Measurements from ENCODE around the gene TAF7. TPM values are rescaled to one million over a fixed set of nuclear protein-coding genes. Genes with fewer than 3 reads are reported as not detected.

Gene TAF7
- polyA plus RNA-seq, 1 of the 3 experiments (the other 2 are of a cell fraction) = 30.6 TPM

DNA sequence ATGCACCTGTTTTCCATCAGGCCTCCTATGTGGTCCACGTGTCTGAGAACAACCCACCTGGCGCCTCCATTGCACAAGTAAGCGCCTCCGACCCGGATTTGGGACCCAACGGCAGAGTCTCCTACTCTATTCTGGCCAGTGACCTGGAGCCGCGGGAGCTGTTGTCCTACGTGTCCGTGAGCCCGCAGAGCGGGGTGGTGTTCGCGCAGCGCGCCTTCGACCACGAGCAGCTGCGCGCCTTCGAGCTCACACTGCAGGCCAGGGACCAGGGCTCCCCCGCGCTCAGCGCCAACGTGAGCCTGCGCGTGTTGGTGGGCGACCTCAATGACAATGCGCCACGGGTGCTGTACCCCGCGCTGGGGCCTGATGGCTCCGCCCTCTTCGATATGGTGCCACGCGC lies 31.0 kb upstream of the TAF7 start:
- no peak for TF ChIP-seq NRF1 (IDR thresholded peaks at IDR 0.05; ENCODE audit: low read depth, low read length)
- TF ChIP-seq GATA2 (CRISPR knock-in tag; IDR thresholded peaks at IDR 0.05) = no peak
- TF ChIP-seq, protein P1, sequence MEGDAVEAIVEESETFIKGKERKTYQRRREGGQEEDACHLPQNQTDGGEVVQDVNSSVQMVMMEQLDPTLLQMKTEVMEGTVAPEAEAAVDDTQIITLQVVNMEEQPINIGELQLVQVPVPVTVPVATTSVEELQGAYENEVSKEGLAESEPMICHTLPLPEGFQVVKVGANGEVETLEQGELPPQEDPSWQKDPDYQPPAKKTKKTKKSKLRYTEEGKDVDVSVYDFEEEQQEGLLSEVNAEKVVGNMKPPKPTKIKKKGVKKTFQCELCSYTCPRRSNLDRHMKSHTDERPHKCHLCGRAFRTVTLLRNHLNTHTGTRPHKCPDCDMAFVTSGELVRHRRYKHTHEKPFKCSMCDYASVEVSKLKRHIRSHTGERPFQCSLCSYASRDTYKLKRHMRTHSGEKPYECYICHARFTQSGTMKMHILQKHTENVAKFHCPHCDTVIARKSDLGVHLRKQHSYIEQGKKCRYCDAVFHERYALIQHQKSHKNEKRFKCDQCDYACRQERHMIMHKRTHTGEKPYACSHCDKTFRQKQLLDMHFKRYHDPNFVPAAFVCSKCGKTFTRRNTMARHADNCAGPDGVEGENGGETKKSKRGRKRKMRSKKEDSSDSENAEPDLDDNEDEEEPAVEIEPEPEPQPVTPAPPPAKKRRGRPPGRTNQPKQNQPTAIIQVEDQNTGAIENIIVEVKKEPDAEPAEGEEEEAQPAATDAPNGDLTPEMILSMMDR (IDR thresholded peaks at IDR 0.05) = no peak
- TF ChIP-seq, protein P2, sequence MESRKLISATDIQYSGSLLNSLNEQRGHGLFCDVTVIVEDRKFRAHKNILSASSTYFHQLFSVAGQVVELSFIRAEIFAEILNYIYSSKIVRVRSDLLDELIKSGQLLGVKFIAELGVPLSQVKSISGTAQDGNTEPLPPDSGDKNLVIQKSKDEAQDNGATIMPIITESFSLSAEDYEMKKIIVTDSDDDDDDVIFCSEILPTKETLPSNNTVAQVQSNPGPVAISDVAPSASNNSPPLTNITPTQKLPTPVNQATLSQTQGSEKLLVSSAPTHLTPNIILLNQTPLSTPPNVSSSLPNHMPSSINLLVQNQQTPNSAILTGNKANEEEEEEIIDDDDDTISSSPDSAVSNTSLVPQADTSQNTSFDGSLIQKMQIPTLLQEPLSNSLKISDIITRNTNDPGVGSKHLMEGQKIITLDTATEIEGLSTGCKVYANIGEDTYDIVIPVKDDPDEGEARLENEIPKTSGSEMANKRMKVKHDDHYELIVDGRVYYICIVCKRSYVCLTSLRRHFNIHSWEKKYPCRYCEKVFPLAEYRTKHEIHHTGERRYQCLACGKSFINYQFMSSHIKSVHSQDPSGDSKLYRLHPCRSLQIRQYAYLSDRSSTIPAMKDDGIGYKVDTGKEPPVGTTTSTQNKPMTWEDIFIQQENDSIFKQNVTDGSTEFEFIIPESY (IDR thresholded peaks at IDR 0.05; ENCODE audit: borderline replicate concordance, low read depth) = no peak
- TF ChIP-seq POLR2AphosphoS5 (IDR thresholded peaks at IDR 0.05; ENCODE audit: low read depth, low read length) = no peak
- no peak for TF ChIP-seq TCF12 (IDR thresholded peaks at IDR 0.05)
- TF ChIP-seq EZH2phosphoT487 (IDR thresholded peaks at IDR 0.05; ENCODE audit: borderline replicate concordance, low read depth) = no peak
- no peak for TF ChIP-seq EP300 (IDR thresholded peaks at IDR 0.05; ENCODE audit: borderline replicate concordance in 1 of 2, low read depth in 1 of 2, low read length in 1 of 2)
- no peak for TF ChIP-seq TEAD4 (IDR thresholded peaks at IDR 0.05; ENCODE audit: borderline replicate concordance, insufficient read depth)
- no peak for TF ChIP-seq SIN3A (IDR thresholded peaks at IDR 0.05; ENCODE audit: borderline replicate concordance, low read depth, low read length)
- TF ChIP-seq, protein P3, sequence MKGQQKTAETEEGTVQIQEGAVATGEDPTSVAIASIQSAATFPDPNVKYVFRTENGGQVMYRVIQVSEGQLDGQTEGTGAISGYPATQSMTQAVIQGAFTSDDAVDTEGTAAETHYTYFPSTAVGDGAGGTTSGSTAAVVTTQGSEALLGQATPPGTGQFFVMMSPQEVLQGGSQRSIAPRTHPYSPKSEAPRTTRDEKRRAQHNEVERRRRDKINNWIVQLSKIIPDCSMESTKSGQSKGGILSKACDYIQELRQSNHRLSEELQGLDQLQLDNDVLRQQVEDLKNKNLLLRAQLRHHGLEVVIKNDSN (IDR thresholded peaks at IDR 0.05; ENCODE audit: borderline replicate concordance, low read depth) = no peak
- TF ChIP-seq, protein P4, sequence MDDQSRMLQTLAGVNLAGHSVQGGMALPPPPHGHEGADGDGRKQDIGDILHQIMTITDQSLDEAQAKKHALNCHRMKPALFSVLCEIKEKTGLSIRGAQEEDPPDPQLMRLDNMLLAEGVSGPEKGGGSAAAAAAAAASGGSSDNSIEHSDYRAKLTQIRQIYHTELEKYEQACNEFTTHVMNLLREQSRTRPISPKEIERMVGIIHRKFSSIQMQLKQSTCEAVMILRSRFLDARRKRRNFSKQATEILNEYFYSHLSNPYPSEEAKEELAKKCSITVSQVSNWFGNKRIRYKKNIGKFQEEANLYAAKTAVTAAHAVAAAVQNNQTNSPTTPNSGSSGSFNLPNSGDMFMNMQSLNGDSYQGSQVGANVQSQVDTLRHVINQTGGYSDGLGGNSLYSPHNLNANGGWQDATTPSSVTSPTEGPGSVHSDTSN (IDR thresholded peaks at IDR 0.05) = no peak
- TF ChIP-seq, protein P5, sequence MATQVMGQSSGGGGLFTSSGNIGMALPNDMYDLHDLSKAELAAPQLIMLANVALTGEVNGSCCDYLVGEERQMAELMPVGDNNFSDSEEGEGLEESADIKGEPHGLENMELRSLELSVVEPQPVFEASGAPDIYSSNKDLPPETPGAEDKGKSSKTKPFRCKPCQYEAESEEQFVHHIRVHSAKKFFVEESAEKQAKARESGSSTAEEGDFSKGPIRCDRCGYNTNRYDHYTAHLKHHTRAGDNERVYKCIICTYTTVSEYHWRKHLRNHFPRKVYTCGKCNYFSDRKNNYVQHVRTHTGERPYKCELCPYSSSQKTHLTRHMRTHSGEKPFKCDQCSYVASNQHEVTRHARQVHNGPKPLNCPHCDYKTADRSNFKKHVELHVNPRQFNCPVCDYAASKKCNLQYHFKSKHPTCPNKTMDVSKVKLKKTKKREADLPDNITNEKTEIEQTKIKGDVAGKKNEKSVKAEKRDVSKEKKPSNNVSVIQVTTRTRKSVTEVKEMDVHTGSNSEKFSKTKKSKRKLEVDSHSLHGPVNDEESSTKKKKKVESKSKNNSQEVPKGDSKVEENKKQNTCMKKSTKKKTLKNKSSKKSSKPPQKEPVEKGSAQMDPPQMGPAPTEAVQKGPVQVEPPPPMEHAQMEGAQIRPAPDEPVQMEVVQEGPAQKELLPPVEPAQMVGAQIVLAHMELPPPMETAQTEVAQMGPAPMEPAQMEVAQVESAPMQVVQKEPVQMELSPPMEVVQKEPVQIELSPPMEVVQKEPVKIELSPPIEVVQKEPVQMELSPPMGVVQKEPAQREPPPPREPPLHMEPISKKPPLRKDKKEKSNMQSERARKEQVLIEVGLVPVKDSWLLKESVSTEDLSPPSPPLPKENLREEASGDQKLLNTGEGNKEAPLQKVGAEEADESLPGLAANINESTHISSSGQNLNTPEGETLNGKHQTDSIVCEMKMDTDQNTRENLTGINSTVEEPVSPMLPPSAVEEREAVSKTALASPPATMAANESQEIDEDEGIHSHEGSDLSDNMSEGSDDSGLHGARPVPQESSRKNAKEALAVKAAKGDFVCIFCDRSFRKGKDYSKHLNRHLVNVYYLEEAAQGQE (IDR thresholded peaks at IDR 0.05; ENCODE audit: low read depth, low read length) = no peak
- no peak for TF ChIP-seq FOSL2 (IDR thresholded peaks at IDR 0.05; ENCODE audit: borderline replicate concordance, low read depth)
- no peak for TF ChIP-seq ELF1 (IDR thresholded peaks at IDR 0.05)
- H3K4me2 ChIP-seq = no peak overlapping the region
- H3F3A ChIP-seq (replicated peaks; ENCODE audit: insufficient read depth) = no peaks in the 10 kb centered on the region
- 91% methylated on average over 25 of the region's 36 CpGs for WGBS (ENCODE audit: low lambda C conversion rate)
- no peaks in the 10 kb centered on the region for H3K4me1 ChIP-seq (ENCODE audit: control insufficient read depth in 1 of 2, insufficient read depth in 2 of 2, low read depth in 1 of 2, low read length in 1 of 2)
- no peak overlapping the region for H3K27ac ChIP-seq (ENCODE audit: low read depth in 2 of 2, low read length in 1 of 2)
- H2AFZ ChIP-seq (ENCODE audit: low read depth) = no peak overlapping the region
- H3K79me2 ChIP-seq (ENCODE audit: insufficient read depth) = no peaks in the 10 kb centered on the region
- no peaks in the 10 kb centered on the region for H3K27me3 ChIP-seq (ENCODE audit: insufficient read depth)
- no peaks in the 10 kb centered on the region; the same call in 1 of the 2 replicates for H3K9me3 ChIP-seq
- no peaks in the 10 kb centered on the region for H3K9me2 ChIP-seq
- no peak overlapping the region; a peak in 1 of 4 replicates for H3K4me3 ChIP-seq (ENCODE audit: low read depth in 2 of 2, low read length in 1 of 2)
- no peaks in the 10 kb centered on the region for H4K20me1 ChIP-seq (ENCODE audit: insufficient read depth)
- CTCF ChIA-PET = interaction anchor here (2.7 kb wide), 1 partner anchor 213 kb away, joined by 13 read pairs; no protein-coding TSS in a partner anchor
- no peak overlapping the region for H3K9ac ChIP-seq
- POLR2A ChIA-PET = no interaction called here
- H3K36me3 ChIP-seq (replicated peaks in 1 of 2; ENCODE audit: control insufficient read depth in 1 of 2, insufficient read depth in 2 of 2, low read length in 1 of 2) = no peaks in the 10 kb centered on the region
- DNase-seq = no peak

Data from SK-N-SH (cell line).